Tibial artery (tissue), 4 donors: ENCODE data around the gene FOXP2.

Source experiments
- DNase-seq, 2 donors: peaks; one replicate each; pipeline ENCODE4 v3.0.0-alpha.2; 2019
- H3K27ac ChIP-seq, 2 donors: fragments of 200-600 bp; sonication (generic) in 1 of 2; 1 replicate in 1 of 2; 2 replicates in 1 of 2; pipeline ENCODE4 v1.5.1; 2018 to 2019; ENCODE audit warnings: mild to moderate bottlenecking in 1 of 2
- H3K27me3 ChIP-seq, 2 donors: fragments of 200-600 bp; sonication (generic) in 1 of 2; one replicate each; pipeline versions ENCODE4 v1.5.1 to v1.6.0; 2016 to 2019
- H3K36me3 ChIP-seq, 3 donors: fragments of 200-600 bp; sonication (generic) in 2 of 3; one replicate each; pipeline ENCODE4 v1.5.1; 2016 to 2019; ENCODE audit warnings: mild to moderate bottlenecking in 2 of 3
- H3K4me1 ChIP-seq, 4 donors: fragments of 200-600 bp; sonication (generic) in 2 of 4; 1 replicate in 3 of 4; 2 replicates in 1 of 4; pipeline ENCODE4 v1.5.1; 2016 to 2019
- H3K4me3 ChIP-seq, 2 donors: fragments of 200-600 bp; sonication (generic) in 1 of 2; 1 replicate in 1 of 2; 2 replicates in 1 of 2; pipeline ENCODE4 v1.5.1; 2018 to 2019; ENCODE audit warnings: mild to moderate bottlenecking in 2 of 2
- H3K9me3 ChIP-seq, 3 donors: fragments of 200-600 bp; sonication (generic) in 1 of 3; one replicate each; pipeline ENCODE4 v1.5.1; 2016 to 2019
- CTCF ChIP-seq, 2 experiments: fragments of 200-600 bp in 1 of 2; fragments of 450-650 bp in 1 of 2; IDR thresholded peaks; one replicate each; pipeline ENCODE4 v1.5.1; 2017 to 2019; ENCODE audit warnings: antibody characterized with exemption in 2 of 2, mild to moderate bottlenecking in 1 of 2, moderate library complexity in 1 of 2
- intact Hi-C: fragments of 100-400 bp; cut with DNase I; formaldehyde crosslinking; loops from one replicate; pipeline ENCODE4 v1.15.0; 2023; ENCODE audit warnings: low total_unique reads

Gene FOXP2

GRCh38 chr7:114444196-114444595, 29.6 kb downstream of the FOXP2 start:
- no peak for DNase-seq
- no peaks in the 10 kb centered on the region for H3K4me1 ChIP-seq
- no peak overlapping the region for H3K4me3 ChIP-seq
- intact Hi-C loops = no loop called here
- no peaks in the 10 kb centered on the region for H3K27me3 ChIP-seq
- H3K9me3 ChIP-seq = no peaks in the 10 kb centered on the region
- no peak overlapping the region for H3K27ac ChIP-seq
- H3K36me3 ChIP-seq = no peaks in the 10 kb centered on the region
- TF ChIP-seq CTCF (IDR thresholded peaks at IDR 0.05) = no peak

GRCh38 chr7:114450431-114450830, 35.8 kb downstream of the FOXP2 start:
- Histone ChIP-seq H3K4me3 (no peak overlapping the region), H3K36me3 (no peaks in the 10 kb centered on the region), H3K9me3 (no peaks in the 10 kb centered on the region), H3K27me3 (no peaks in the 10 kb centered on the region), H3K4me1 (no peaks in the 10 kb centered on the region), H3K27ac (no peak overlapping the region)
- DNase-seq = no peak
- intact Hi-C loops = no loop called here
- no peak for TF ChIP-seq CTCF (IDR thresholded peaks at IDR 0.05)

- Histone ChIP-seq H3K36me3 (no peaks in the 10 kb centered on the region), H3K27ac (no peak overlapping the region), H3K4me1 (no peaks in the 10 kb centered on the region), H3K27me3 (no peaks in the 10 kb centered on the region), H3K4me3 (no peak overlapping the region), H3K9me3 (no peaks in the 10 kb centered on the region)
- DNase-seq = peak in 1 of 2 donors; percentile 39
- no peak for TF ChIP-seq CTCF (IDR thresholded peaks at IDR 0.05)
- intact Hi-C loops = no loop called here
Measured at GRCh38 chr7:114459574-114459973, 45.0 kb downstream of the FOXP2 start.

GRCh38 chr7:114460021-114460420, 45.4 kb downstream of the FOXP2 start:
- DNase-seq = no peak
- no peaks in the 10 kb centered on the region for H3K4me1 ChIP-seq
- intact Hi-C loops = no loop called here
- no peak overlapping the region for H3K4me3 ChIP-seq
- TF ChIP-seq CTCF (IDR thresholded peaks at IDR 0.05) = no peak
- no peaks in the 10 kb centered on the region for H3K36me3 ChIP-seq
- H3K9me3 ChIP-seq = no peaks in the 10 kb centered on the region
- no peaks in the 10 kb centered on the region for H3K27me3 ChIP-seq
- no peak overlapping the region for H3K27ac ChIP-seq

DNA sequence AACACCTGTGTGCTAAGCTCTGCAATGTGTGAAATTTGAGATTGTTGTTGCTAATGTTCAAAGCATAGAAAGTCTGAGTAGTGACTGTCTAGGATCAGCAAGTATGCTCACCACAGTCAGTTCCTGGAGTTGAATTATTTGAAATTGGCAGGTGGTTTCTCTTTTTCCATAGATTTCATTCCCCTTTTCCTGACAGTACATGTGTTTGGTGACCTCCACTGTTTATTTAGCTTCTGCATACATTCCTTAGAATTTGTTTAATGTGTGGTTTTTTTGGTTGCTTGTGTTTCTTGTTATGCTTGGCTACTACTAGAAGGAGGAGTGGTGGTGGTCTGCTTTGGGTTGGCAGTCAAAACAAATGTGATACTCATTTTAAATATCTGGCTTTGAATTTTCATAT, 52.3 kb downstream of the FOXP2 start:
- TF ChIP-seq CTCF (IDR thresholded peaks at IDR 0.05) = no peak
- H3K36me3 ChIP-seq = no peaks in the 10 kb centered on the region
- no peak for DNase-seq
- no peaks in the 10 kb centered on the region for H3K27me3 ChIP-seq
- no peaks in the 10 kb centered on the region for H3K4me1 ChIP-seq
- intact Hi-C loops = no loop called here
- no peak overlapping the region for H3K27ac ChIP-seq
- no peak overlapping the region for H3K4me3 ChIP-seq
- no peaks in the 10 kb centered on the region for H3K9me3 ChIP-seq

DNA sequence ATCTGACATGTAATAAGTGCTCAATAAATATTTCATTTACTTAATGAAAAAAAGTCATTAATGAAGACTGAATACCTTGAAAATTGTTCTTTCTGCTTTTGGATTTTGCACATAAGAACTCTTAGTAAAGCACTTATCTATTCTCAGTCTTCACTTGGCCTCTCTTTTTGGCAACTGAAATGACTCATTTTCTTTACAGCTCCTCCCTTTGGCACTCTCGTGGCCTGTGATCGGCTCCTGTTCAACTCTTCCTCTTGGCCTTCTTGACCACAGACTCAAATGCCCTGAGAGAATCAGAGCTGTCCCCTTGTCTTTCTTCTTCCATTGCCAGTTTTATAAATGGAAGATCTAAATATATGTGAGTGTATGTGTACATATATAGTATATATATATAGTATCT, 54.2 kb downstream of the FOXP2 start:
- DNase-seq = no peak
- no peak for TF ChIP-seq CTCF (IDR thresholded peaks at IDR 0.05)
- no peak overlapping the region for H3K4me3 ChIP-seq
- no peaks in the 10 kb centered on the region for H3K9me3 ChIP-seq
- intact Hi-C loops = no loop called here
- no peaks in the 10 kb centered on the region for H3K4me1 ChIP-seq
- no peaks in the 10 kb centered on the region for H3K36me3 ChIP-seq
- no peak overlapping the region for H3K27ac ChIP-seq
- no peaks in the 10 kb centered on the region for H3K27me3 ChIP-seq
